ENCODE results near the gene SPEM3.

- TF ChIP-seq CTCF (IDR thresholded peaks at IDR 0.05; ENCODE audit: borderline replicate concordance, extremely low read depth, low read length, poor library complexity, severe bottlenecking), result no peak
- no peak for TF ChIP-seq EZH2 (IDR thresholded peaks at IDR 0.05; ENCODE audit: borderline replicate concordance, low read depth, low read length, severe bottlenecking)
Observed at GRCh38 chr17:7421186-7421585, 7.5 kb upstream of the SPEM3 start.

Data from DND-41 (cell line).